HepG2 (cell line): ENCODE data around the gene IP6K1.

Experiments used
- ARNTL ChIP-seq: sonication (generic); formaldehyde crosslinking; IDR thresholded peaks from 2 replicates; pipeline ENCODE4 v1.4.0; 2020; ENCODE audit warnings: mild to moderate bottlenecking, missing genetic modification reagents
- EP300 ChIP-seq, 3 experiments: sonication (generic) in 1 of 3; formaldehyde crosslinking in 1 of 3; IDR thresholded peaks; 2 replicates each; pipeline versions ENCODE4 v1.5.1 to v1.6.1; 2011 to 2020; ENCODE audit warnings: low read depth in 2 of 3, low read length in 2 of 3, borderline replicate concordance in 1 of 3, improper control_type of control experiment in 1 of 3, mild to moderate bottlenecking in 1 of 3, missing genetic modification reagents in 1 of 3, moderate library complexity in 1 of 3
- KDM4B ChIP-seq: sonication (generic); formaldehyde crosslinking; IDR thresholded peaks from 2 replicates; pipeline ENCODE4 v1.4.0; 2020; ENCODE audit warnings: missing genetic modification reagents
- MLX ChIP-seq: IDR thresholded peaks from 2 replicates; pipeline ENCODE4 v1.6.1; 2016
- TAF1 ChIP-seq: sonication (generic); formaldehyde crosslinking; IDR thresholded peaks from 2 replicates; pipeline ENCODE4 v1.4.0; 2020; ENCODE audit warnings: missing genetic modification reagents
- ZNF512 ChIP-seq: sonication (generic); formaldehyde crosslinking; IDR thresholded peaks from 2 replicates; pipeline ENCODE4 v1.4.0; 2020; ENCODE audit warnings: mild to moderate bottlenecking, missing genetic modification reagents
- ZNF670 ChIP-seq: sonication (generic); formaldehyde crosslinking; IDR thresholded peaks from 2 replicates; pipeline ENCODE4 v1.8.0; 2022; ENCODE audit warnings: mild to moderate bottlenecking, missing genetic modification reagents, borderline replicate concordance
- ZNF777 ChIP-seq: sonication (generic); formaldehyde crosslinking; IDR thresholded peaks from 2 replicates; pipeline ENCODE4 v1.4.0; 2020; ENCODE audit warnings: missing genetic modification reagents
- TF ChIP-seq, protein P1 (sequence below): sonication (generic); formaldehyde crosslinking; IDR thresholded peaks from 2 replicates; pipeline ENCODE4 v1.5.0; 2020; ENCODE audit warnings: mild to moderate bottlenecking, missing genetic modification reagents, moderate library complexity
- TF ChIP-seq, protein P2 (sequence below), 2 experiments: fragments of 450-650 bp in 1 of 2; sonication (generic) in 1 of 2; formaldehyde crosslinking in 1 of 2; IDR thresholded peaks; 2 replicates each; pipeline versions ENCODE4 v1.6.1 to v1.8.0; 2016 to 2022; ENCODE audit warnings: antibody characterized with exemption in 1 of 2, mild to moderate bottlenecking in 1 of 2, missing genetic modification reagents in 1 of 2
- TF ChIP-seq, protein P3 (sequence below): sonication (generic); formaldehyde crosslinking; IDR thresholded peaks from 2 replicates; pipeline ENCODE4 v1.5.0; 2020; ENCODE audit warnings: missing genetic modification reagents

- TF ChIP-seq MLX (CRISPR knock-in tag): no peak
- TF ChIP-seq, protein P1, sequence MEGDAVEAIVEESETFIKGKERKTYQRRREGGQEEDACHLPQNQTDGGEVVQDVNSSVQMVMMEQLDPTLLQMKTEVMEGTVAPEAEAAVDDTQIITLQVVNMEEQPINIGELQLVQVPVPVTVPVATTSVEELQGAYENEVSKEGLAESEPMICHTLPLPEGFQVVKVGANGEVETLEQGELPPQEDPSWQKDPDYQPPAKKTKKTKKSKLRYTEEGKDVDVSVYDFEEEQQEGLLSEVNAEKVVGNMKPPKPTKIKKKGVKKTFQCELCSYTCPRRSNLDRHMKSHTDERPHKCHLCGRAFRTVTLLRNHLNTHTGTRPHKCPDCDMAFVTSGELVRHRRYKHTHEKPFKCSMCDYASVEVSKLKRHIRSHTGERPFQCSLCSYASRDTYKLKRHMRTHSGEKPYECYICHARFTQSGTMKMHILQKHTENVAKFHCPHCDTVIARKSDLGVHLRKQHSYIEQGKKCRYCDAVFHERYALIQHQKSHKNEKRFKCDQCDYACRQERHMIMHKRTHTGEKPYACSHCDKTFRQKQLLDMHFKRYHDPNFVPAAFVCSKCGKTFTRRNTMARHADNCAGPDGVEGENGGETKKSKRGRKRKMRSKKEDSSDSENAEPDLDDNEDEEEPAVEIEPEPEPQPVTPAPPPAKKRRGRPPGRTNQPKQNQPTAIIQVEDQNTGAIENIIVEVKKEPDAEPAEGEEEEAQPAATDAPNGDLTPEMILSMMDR (CRISPR knock-in tag): no peak
- TF ChIP-seq, protein P2, sequence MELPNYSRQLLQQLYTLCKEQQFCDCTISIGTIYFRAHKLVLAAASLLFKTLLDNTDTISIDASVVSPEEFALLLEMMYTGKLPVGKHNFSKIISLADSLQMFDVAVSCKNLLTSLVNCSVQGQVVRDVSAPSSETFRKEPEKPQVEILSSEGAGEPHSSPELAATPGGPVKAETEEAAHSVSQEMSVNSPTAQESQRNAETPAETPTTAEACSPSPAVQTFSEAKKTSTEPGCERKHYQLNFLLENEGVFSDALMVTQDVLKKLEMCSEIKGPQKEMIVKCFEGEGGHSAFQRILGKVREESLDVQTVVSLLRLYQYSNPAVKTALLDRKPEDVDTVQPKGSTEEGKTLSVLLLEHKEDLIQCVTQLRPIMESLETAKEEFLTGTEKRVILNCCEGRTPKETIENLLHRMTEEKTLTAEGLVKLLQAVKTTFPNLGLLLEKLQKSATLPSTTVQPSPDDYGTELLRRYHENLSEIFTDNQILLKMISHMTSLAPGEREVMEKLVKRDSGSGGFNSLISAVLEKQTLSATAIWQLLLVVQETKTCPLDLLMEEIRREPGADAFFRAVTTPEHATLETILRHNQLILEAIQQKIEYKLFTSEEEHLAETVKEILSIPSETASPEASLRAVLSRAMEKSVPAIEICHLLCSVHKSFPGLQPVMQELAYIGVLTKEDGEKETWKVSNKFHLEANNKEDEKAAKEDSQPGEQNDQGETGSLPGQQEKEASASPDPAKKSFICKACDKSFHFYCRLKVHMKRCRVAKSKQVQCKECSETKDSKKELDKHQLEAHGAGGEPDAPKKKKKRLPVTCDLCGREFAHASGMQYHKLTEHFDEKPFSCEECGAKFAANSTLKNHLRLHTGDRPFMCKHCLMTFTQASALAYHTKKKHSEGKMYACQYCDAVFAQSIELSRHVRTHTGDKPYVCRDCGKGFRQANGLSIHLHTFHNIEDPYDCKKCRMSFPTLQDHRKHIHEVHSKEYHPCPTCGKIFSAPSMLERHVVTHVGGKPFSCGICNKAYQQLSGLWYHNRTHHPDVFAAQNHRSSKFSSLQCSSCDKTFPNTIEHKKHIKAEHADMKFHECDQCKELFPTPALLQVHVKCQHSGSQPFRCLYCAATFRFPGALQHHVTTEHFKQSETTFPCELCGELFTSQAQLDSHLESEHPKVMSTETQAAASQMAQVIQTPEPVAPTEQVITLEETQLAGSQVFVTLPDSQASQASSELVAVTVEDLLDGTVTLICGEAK (IDR thresholded peaks at IDR 0.05): no peak
- TF ChIP-seq, protein P2 (CRISPR knock-in tag; IDR thresholded peaks at IDR 0.05): no peak
- TF ChIP-seq EP300 (IDR thresholded peaks at IDR 0.05; ENCODE audit: low read depth in 2 of 2, low read length in 2 of 2): no peak
- TF ChIP-seq EP300 (CRISPR knock-in tag; IDR thresholded peaks at IDR 0.05; ENCODE audit: borderline replicate concordance): no peak
- TF ChIP-seq KDM4B: no peak
- no peak for TF ChIP-seq ZNF670
- TF ChIP-seq ARNTL: no peak
- no peak for TF ChIP-seq TAF1
- no peak for TF ChIP-seq ZNF777 (CRISPR knock-in tag)
- TF ChIP-seq ZNF512 (CRISPR knock-in tag): no peak
- TF ChIP-seq, protein P3, sequence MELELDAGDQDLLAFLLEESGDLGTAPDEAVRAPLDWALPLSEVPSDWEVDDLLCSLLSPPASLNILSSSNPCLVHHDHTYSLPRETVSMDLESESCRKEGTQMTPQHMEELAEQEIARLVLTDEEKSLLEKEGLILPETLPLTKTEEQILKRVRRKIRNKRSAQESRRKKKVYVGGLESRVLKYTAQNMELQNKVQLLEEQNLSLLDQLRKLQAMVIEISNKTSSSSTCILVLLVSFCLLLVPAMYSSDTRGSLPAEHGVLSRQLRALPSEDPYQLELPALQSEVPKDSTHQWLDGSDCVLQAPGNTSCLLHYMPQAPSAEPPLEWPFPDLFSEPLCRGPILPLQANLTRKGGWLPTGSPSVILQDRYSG (CRISPR knock-in tag): no peak
These were observed 4.5 kb upstream of the IP6K1 start for GRCh38 chr3:49790626-49791411.
